Measurements from ENCODE around the gene SRSF8.
A peak's percentile ranks its signal among the peaks of the same experiment; 100 is the strongest.
"Not testable (repeated sequence)": the region's sequence is repeated elsewhere in the genome, so short reads cannot be mapped to it uniquely, and the experiment has no call there.

Gene SRSF8

DNA sequence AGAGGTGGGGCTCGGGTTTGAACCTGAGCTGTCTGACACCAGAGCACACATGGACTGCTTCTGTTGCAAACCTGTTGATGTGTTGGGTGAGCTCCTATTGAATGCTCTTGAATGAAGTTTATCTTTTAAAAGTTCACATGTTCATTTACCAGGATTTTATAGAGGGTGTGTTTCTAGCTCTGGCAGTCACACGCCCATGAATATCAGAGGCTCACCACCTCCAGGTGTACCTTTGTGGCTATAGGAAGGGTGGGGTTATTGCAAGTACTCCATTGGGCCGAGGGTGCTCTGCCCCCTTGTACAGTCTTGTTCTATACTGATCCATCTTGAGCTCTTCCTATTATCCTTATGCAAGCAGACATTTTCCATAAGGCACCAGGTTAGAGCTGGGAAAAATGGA lies 32.1 kb downstream of the SRSF8 start:
- no peak for DNase-seq

- no peak for DNase-seq
Observed at GRCh38 chr11:95100191-95100648, 33.5 kb downstream of the SRSF8 start.

DNA sequence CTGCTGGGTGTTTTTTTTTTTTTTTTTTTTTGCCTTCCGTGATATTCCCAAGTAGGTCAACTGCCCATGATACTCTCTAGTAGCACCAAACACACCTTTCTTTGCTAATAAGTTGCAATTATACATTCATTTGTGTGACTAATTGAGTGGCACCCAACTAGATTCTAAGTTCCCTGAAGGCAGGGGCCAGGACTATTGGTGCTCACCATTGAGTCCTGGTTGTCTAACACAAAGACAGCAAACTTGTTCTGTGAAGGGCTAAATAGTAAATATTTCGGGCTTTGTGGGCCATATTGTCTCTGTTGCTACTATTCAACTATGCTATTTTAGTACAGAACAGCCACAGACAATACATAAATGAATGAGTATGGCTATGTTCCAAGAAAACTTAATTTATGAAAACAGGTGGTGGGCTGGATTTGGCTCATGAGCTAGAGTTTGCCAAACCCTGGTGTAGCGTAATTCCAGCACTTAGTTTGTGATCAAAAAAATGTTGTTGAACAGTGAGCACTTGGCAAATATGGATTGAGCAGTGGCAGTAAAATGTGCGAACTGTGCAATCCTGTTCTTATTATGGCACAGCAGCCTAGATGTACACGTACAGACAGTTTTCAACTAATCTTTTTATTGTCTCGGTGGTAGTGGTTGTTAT lies 34.3 kb downstream of the SRSF8 start:
- DNase-seq = no peak

DNA sequence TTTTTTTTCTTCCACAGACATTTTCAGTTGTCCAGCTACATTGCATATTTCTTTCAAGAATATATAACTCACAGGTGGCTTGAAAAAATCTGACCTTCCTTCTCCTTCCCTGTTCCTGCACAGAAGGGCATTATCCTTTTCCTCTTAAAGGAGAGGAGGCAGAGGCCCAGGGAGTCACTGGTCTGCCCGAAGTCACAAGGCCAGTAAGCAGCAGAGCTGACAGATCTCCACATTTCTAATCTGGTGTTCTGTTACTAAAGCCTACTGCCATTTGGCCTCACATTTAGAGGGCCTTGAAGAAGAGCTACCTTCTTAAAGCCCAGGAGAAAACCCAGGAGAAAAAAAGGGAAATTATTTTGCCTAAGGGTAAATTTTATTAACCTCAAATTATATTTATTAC lies 35.2 kb downstream of the SRSF8 start:
- DNase-seq = no peak

DNA sequence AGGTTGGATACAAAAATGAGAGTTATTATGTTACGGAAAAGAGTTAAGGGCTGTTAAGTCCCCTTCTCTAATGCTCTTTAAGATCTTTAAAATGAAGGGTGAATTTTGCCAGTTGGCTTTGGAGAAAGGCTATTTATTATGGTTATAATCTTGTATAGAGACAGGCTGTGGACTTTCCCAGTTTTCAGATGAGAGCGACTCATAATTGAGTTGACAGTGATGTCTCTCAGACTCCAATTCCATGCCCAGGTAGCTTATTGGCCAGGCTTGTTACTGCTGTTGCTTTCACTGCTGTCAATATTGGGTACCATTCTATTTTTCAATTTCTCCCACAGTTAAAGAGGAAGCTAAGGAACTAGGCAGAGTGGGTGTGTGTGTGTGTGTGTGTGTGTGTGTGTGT lies 36.0 kb downstream of the SRSF8 start:
- DNase-seq = no peak

- DNase-seq = no peak
Observed at GRCh38 chr11:95103701-95104100, 37.0 kb downstream of the SRSF8 start.

DNA sequence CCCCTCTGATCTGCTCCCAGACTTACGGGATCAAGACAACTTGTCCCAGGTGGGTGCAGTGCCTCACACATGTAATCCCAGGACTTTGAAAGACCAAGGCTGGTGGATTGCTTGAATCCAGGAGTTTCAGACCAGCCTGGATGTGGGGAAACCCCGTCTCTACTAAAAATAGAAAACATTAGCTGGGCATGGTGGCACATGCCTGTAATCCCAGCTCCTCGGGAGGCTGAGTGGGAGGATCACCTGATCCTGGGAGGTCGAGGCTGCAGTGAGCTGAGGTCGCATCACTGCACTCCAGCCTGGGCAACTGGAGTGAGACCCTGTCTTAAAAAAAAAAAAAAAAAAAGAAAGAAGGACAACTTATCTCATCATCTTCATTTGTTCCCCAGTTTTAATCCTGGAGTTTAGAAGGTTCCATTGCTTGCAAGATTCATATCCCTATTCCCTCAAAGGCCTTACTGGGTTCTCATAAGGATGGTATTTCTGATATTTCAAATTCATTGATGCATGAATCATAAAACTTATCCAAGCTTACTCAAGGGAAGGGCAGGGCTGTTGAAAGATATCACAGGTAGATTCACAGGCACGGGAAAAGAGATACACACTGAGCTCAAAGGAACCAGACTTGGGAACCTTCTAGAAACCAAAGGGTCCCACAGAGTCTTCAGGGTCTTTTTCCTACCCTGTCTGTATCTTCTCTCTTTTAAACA lies 37.6 kb downstream of the SRSF8 start:
- no peak for DNase-seq

GRCh38 chr11:95104856-95105255 lies 38.1 kb downstream of the SRSF8 start:
- DNase-seq = no peak

GRCh38 chr11:95108159-95108611 lies 41.5 kb downstream of the SRSF8 start:
- DNase-seq = peak; percentile 61

- peak; percentile 45 for DNase-seq
Observed at GRCh38 chr11:95108671-95109551, 42.2 kb downstream of the SRSF8 start.

DNA sequence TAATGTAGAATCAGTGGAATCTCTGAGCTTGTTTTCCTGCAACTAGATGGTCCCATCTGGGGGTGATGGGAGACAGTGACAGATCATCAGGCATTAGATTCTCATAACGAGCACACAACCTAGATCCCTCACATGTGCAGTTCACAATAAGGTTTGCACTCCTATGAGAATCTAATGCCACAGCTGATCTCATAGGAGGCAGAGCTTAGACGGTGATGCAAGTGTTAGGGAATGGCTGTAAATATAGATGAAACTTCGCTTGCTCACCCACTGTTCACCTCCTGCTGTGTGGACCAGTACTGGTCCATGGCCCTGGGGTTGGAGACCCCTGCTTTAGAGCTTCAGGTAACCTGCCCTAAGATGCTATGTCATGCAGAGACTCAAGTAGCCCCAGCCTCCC lies 44.8 kb downstream of the SRSF8 start:
- DNase-seq = not testable (repeated sequence)

GRCh38 chr11:95111923-95112540 lies 45.3 kb downstream of the SRSF8 start:
- DNase-seq = no peak

DNA sequence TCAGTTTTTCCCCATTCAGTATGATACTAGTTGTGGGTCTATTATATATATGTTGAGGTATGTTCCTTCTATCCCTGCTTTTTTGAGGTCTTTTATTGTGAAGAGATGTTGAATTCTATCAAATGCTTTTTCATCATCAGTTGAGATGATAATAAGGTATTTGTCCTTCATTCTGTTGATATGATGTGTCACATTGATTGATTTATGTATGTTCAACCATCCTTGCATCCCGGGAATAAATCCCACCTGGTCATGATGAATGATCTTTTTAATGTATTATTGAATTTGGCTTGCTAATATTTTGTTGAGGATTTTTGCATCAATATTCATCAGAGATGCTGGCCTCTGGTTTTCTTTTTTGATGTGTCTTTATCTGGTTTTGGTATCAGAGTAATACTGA lies 48.9 kb downstream of the SRSF8 start:
- no peak for DNase-seq

- DNase-seq = no peak
Observed at GRCh38 chr11:95119361-95120060, 52.8 kb downstream of the SRSF8 start.

Measured in fibroblast of skin of right quadriceps (primary cell).